GM18861 (cell line): ENCODE data around the gene LPP.

ENCODE experiments used
- ATAC-seq: cut with Tn5 transposase; IDR thresholded peaks from one replicate; pipeline ENCODE4 v1.9.1; 2021; ENCODE audit not compliant: unreplicated experiment

Gene LPP

DNA sequence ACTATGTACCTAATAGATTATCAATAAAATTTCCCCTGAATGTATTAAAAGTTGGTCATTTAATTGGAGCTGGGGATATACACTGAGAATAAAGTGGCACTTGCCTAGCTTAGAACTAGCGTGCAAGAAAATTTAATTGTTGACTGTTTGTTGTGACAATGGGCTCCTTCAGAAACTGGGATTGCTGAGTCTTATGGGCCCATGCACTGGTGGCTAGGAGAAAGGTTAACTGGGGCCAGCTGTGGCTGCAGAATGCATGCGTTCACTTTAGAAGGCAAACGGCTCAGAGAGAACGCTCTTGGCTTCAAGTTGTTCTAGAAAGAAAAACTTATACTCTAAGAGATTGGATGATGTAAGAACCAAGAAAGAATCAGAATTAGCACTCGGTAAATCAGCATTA is 18.7 kb upstream of the LPP start:
- no peak for ATAC-seq

DNA sequence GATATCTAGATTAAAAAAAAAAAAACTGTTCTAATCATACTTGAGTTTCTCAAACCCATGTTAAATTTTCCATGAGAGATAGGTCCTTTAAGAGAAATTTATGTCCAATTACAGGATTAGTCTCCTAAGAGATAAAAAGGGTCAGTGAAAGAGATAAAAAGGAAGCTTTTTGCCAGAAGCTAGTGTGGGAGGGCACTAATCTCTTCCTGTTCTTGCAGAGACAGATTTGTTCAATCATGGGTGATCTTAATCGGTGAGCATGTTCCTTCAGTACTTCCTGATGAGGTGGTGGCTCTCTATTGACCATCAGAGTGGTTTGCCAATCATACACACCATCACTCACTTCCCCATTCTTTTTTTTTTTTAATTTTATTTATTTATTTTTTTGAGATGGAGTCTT is 16.9 kb upstream of the LPP start:
- no peak for ATAC-seq

DNA sequence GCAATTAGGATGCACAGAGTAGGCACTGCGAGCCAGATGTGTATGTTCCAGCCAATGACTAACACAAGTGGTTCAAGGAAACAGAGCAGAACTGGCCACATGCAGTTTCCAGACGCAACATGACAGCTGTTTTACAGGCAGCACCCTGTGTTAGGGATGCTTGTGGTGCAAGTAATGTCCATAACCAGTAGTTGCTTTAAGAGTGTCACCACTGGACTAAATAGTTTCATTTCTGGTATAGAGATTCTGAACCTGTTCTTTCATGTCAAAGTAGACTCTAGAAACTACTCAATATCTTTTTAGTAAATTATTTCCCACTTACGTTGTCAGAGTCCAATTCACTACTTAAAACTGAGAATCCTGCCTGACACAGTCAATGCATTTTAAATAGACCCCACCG is 14.5 kb upstream of the LPP start:
- peak; percentile 51 for ATAC-seq

DNA sequence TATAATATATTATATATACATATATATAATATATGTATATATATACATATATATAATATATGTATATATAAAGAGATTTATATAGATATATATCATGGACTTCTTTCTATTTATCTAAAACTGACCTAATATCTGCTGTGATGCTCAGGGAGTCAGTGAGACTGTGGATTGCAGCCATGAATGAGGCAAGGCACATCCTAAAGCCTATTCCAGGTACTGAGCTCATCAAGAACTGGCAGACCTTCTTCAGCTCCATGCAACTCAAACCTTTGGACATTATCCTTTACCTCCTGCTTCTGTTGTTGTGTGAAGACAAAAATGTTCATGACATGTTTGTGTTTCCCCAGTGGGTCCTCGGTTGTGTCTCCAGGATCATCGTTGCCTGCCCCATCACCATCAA is 7.7 kb upstream of the LPP start:
- ATAC-seq = no peak

DNA sequence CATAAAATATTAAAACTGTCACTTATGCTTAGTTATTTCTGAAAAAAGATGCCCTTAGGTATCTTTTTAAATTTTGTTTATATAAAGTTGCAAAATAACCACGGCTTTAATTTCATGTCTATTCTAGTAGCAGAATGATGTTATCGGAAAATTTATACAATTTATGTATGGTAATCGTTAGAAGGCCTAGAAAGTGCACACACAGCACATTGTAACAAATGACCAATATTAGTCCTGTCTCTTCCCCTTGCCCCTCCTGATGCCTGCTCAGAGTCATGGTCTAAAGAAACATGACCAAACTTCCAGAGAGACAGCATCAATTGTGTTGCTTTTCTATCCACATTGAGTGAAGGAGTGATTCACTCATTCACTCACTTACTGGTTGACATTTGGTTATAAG is 6.2 kb upstream of the LPP start:
- no peak for ATAC-seq

DNA sequence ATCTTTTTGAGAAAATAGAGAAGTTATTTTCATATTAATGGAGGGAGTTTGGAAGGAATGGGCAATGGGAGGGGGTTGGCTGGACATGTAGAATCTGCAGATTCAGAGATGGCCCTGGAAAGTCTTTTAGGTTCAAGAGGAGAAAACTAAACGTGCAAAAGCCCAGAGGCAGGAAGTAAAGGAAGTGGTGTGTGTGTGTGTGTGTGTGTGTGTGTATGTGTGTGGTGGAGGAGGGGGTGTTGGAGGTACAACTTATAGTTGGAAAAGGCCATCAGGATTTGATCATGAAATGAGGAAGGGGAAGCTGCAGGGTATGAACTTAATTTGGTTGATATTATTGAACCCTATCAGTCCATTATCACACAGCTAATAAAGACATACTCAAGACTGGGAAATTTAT is 5.6 kb upstream of the LPP start:
- no peak for ATAC-seq

DNA sequence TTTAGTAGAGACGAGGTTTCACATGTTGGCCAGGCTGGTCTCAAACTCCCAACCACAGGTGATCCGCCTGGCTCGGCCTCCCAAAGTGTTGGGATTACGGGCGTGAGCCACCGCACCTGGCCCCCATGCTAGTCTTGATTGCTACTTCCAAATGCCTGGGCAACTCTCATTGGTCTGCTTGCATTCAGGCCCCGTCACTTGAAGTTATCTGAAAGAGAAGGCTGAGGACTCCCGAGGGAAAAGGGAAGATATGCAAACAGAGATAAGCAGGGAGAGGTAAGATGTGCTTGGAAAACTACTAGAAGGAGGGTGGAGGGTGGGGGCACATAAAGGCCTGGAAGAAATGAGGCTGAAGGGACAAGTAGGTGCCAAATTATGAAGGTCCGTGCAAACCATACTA is 4.4 kb upstream of the LPP start:
- ATAC-seq = no peak

DNA sequence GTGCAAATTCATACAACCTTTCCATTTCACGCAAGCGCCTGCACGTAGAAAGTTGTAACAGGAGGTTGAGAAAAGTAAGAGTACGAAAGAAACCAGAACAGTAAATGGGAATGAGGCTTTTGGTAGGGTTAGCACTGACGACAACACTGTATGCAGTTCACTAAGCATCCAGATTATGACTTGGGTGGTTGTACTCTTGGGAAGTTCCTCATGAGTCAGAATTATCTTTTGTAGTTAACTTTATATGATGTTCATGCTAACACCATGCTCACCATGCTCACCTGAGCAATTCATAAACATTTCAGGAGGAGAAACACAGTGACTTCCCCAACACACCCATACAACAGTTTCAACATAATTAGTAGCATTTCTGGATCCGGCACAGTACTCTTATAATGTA is 3.0 kb upstream of the LPP start:
- no peak for ATAC-seq

DNA sequence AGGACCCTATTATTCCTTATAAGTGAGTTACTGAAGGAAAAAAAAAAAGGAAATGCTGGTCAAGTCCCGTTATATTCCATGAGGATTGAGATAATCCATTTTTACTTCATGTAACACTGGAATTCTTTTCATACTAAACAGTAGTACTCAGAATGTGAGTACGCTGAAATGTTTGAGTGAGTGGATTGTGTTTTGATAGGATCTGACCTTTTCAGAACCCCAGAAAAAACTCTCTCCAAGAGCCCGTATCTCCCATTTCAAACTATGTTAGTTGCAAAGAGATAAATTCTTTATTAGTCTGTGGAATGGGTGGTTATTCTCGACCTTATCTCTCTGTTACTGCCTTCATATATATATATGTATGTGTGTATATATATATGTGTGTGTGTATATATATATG is 2.5 kb upstream of the LPP start:
- no peak for ATAC-seq

DNA sequence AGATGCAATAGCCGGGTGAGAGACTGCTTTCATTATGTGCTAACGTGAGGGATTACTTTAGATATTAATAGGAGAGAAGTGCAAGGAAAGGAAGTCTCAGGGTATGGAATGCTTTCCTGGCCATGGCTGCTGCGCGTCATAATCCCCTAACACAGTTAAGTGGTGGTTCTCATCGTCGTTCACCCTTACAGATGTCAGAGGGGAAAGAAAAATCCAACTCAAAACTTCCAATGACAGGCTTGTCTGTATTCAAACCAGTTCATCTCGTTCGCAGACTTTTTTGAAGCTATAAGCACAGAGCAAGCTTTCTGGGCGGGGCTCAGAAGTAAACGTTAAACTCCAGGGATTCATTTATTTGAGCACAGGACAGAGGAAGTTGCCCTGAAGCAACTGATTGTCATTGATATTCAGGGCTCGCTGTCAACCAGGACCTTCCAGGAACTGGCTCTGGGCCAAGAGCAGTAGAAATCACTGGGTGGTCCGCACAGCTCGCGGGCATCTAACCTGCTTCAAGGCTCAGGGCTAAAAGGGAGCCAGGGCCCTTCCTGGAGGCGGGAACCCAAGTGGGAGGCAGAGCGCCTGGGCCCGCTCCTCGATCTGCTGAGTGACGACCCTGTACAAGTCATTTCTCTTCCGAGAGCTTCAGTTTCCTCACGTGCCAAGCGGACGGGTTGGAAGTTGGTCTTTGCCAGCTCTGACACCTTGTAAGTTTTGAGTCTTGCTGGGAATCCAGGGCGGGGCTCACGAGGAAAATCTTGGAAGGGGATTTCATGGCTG is 1.1 kb upstream of the LPP start:
- no peak for ATAC-seq

DNA sequence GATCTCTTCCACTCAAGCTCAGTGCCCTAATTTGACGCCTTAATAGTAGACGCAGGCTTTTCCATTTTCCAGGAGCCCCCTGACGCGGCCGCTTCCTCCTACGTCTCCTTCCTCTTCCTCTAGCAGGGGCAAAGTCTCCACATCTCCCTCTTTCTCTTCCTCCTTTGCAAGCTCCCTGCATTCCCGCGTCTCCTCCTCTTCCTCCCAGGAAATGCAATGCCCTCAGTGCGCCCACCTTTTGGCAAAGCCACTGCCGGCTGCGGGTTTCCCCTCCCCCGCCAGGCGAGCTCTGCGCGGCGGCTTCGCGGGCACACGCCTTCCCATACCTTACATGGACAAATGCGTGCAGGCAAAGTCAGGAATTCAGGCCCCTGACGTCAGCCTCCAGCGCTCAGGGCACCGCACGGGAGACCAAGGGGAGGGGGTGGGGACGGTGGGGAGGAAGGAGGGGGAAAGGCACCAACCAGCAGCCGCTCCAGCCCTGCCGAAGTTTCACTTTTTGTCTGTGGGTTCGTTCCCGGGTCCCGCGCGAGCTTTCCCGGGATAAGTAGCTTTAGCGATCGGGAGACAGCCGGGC is 432 bp upstream of the LPP start:
- no peak for ATAC-seq

DNA sequence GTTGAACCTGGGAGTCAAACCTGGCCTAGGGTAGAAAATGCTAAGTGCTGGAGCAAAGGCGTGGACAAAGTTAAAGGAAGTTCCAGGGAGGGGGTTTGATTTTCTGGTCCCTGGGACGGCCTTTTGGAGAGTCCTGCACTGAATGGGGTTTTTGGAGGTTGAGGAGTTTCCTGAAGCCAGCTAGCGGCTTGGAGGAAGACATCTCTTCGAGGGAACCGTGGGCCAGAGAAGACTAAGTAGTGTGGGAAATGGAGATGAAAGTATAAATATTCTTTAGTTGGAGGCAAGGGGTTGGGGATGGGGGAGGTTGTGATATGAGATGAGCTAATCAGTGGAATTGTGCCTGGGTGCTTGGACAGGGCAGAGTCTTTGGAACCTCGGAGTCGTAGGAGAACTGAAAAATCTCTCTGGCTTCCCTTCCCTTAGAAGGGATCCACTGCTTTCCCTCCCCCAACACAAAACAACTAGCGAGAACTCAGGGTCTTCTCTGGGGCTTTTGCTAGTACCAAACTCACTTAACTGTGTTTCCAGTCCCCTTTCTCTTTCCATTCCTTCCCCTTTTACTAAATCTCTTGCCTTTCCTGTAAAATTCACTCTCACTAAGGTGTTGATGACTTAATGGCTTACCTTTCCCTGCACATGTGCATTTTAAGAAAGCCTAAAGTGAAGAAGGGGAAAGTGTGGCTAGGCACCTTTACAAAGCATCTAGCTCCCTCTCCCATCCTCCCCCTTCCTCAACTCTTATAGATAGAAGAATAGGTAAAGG is 1.0 kb downstream of the LPP start:
- ATAC-seq = no peak

DNA sequence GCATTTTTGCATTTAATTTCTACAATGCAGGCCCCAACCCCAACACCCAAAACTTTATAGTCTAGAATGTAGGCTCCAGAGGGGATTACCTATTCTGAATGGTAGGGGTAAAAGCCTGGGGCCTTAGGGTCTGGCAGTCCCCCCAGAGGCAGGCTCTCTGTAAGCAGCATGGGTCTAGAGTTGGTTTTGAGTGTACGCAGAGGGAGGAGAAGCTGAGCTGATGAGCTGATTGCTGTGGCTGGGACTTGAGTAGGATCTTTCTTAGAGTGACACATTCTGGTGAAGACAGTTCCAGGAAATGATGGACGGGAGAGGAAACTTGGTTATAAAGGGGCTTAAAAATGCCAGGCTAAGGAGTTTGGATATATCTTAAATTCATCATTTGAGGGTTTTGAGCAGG is 2.1 kb downstream of the LPP start:
- ATAC-seq = no peak

DNA sequence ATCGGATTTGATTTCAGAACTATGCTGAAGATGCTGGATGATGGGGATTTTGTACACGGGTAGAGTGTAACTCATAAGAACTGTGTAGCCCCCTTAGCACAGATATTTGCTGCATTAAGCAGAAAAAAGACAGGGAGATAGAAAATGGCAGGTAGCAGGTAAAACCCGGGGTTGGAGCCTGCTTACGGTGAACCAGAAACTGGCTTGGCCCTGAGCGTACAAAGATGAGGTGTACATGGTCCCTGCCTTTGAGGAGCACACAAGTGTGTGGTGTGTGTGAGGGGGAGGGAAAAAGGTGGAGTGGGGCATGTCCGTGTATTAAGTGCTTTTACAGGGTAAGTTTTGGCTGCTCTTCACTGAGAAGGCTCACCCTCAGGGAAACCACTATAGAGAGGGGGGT is 3.5 kb downstream of the LPP start:
- no peak for ATAC-seq

DNA sequence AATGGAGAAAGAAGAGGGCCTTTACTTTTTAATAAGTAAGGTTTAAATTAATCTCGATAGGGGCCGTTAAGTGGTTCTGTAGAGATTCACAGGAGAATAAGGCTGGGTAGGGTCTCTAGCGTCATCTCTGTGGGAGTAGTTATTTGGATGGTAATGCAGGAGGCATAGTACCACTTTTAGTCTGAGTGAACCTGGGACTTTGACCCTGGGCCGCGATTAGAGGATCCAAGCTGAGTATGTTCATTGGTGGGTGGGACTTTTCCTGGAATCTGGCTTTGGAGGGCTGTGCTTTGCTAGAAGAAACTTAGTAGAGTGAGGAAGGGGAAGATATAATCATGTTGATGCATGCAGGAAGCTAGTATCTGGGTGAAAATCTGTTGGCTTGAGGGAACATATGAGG is 4.0 kb downstream of the LPP start:
- no peak for ATAC-seq

DNA sequence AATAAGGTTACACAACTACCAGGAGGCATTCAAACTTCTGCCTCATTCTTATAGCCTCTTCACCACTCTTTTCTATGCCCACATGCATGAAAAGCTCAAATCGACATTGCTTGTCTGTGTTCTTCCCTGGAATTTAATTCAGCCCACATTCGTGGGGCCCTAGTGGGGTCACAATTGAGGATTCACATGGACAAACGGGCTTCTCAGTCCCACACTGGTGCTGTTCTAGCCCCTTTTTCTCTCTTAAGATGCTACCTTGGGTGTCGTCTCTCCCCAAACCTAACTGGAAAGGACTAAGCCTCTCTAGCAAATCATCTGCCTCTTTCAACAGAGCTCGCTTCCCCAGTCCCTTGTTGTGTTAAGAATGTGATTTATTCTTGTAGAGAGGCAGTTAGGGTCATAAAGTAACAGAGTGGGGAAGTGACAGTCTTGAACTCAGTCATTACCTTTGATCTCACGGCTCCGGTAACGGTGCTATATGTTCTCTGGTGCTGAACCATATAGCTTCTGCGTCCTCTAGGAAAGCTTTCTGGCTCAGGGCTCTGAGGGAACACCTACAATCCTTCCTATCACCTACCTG is 4.9 kb downstream of the LPP start:
- ATAC-seq = no peak

DNA sequence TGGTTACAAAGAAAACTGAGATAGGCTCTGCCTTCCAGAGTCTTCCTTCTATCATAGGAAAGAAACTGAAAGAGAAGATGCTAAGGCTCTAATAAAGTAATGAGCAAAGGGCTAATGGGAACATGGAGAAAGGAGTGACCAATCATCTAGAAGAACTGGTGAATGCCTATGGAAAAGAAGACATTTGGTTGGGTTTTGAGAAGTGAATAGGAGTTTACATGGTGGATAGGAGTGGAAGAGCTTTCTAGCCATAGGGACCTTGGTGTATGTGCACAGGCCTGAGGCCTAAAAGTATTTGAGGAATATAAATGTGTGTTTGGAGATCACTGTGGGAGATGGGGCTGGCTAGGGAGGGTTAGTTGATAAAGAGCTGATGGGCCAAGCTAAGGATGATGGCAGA is 6.8 kb downstream of the LPP start:
- no peak for ATAC-seq

DNA sequence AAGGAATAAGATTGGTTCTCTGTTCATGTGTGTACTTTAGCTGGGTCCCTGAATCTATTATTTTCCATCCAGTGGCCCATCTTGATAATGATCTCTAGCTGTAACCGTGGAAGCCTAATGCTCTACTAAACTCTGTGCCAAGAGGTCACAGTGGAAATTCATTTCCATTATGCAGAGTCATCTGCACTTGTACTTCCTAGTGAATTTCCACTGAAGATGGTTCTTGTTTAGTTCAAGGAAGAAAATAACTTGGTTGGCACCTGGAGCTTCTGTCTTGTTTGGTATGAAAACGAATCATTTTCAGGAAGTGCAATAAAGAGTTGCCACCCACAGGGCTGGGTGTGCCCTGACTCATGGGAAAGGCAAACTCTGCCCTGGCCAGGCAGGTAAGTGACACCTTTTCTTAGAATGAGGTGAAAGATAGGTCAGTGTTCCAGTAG is 10.3 kb downstream of the LPP start:
- ATAC-seq = no peak

DNA sequence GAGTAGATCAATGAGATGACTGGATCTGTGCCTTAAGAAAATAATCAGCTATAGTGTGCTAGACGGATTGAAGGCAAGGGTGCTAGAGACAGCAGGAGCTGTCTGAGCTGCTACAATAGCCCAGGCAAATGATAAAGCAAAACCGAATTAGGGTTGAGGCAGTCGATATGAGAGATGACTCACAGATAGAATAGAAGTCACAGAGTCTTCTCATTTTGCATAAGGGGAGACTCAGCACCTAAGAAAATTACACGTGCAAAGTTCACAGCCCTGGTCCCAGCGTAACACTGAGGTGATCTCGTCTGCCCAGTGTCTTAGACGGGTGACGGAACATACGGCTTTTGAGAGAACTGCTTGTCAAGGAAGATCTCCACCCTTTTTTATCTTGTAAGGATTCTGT is 11.6 kb downstream of the LPP start:
- ATAC-seq = no peak

DNA sequence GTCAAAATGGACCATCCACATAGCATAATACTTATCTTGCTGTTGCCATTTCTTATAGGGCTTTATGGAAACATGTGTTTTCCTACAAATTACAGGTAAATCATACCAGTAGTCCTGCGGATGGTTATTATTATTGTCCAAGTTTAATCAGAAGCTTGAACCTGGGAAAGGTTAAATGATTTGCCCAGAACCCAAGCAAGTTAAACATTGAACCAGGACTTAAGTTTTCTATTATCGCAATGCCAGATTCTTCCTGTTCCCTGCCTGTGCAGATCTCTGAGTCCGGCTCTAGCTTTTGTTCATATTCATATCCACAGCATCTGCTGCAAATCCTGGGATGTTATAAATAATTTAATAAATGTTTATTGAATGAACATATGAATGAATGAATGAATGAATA is 12.5 kb downstream of the LPP start:
- ATAC-seq = no peak

DNA sequence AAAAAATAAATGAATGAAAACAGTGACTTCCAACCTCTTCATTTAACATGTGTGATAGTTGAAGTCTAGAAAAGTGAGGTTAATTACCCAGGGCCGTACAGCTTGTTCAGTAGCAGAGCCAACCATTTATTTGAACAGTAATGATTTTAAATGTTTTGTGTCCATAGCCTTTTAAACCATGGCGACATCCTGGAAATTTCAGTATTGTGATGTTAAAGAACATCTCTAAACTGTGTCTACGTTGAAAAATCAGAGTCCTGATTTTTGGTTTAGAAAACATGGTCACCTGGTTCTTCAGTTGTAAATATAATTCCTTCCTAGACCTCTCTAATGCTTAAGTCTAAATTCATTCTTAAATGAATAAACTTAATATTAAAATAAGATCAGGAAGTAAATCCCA is 14.2 kb downstream of the LPP start:
- ATAC-seq = no peak

DNA sequence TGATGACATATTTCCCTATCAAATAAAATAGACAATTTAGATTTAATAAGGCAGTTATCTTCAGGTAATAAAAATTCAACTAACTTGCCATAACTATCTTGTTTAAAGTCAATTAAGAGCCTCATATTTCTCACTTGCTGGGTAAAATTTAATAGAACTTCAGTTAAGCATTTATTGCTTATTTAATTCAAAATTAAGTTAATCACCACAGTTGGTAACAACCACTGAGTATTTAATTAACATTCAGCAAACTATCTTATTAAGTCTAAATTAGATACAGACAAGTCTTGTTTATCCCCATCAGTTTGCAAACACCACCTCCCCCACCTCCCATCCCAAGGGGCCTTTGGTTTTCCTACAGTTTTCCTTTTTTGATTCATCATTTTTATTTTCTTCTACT is 14.7 kb downstream of the LPP start:
- no peak for ATAC-seq
